H1 (cell line): ENCODE measurements around the gene IQGAP3.

Experiments used
- CTCF ChIP-seq, 3 experiments: IDR thresholded peaks; 1 replicate in 2 of 3; 2 replicates in 1 of 3; pipeline versions ENCODE4 v1.5.1 to v1.6.1; 2011; ENCODE audit warnings: low read length in 3 of 3, mild to moderate bottlenecking in 3 of 3, inconsistent platforms in 2 of 3, low read depth in 1 of 3, moderate library complexity in 1 of 3; ENCODE audit not compliant: insufficient read depth in 1 of 3; ENCODE audit errors: control extremely low read depth in 1 of 3
- EGR1 ChIP-seq: IDR thresholded peaks from 2 replicates; pipeline ENCODE4 v1.6.1; 2011; ENCODE audit warnings: low read depth, low read length, borderline replicate concordance
- JUN ChIP-seq: IDR thresholded peaks from 2 replicates; pipeline ENCODE4 v1.6.1; 2011; ENCODE audit warnings: low read depth, mild to moderate bottlenecking, improper control_type of control experiment, low read length
- MAX ChIP-seq: IDR thresholded peaks from 2 replicates; pipeline ENCODE4 v1.6.1; 2012; ENCODE audit warnings: inconsistent platforms
- NANOG ChIP-seq: IDR thresholded peaks from 2 replicates; pipeline ENCODE4 v1.6.1; 2011; ENCODE audit warnings: low read length, low read depth, mild to moderate bottlenecking, inconsistent platforms; ENCODE audit not compliant: insufficient read depth, poor library complexity, severe bottlenecking
- POLR2A ChIP-seq, 2 experiments: IDR thresholded peaks; 1 replicate in 1 of 2; 2 replicates in 1 of 2; pipeline ENCODE4 v1.6.1; 2011; ENCODE audit warnings: low read depth in 2 of 2, low read length in 2 of 2, mild to moderate bottlenecking in 2 of 2; ENCODE audit errors: control extremely low read depth in 1 of 2
- RAD21 ChIP-seq, 2 experiments: IDR thresholded peaks in 1 of 2; conservative IDR thresholded peaks in 1 of 2; 2 replicates each; pipeline ENCODE4 v1.6.1; 2011; ENCODE audit warnings: low read depth in 2 of 2, low read length in 2 of 2, improper control_type of control experiment in 1 of 2, inconsistent platforms in 1 of 2, mild to moderate bottlenecking in 1 of 2, moderate library complexity in 1 of 2
- TEAD4 ChIP-seq: IDR thresholded peaks from 2 replicates; pipeline ENCODE4 v1.6.1; 2012; ENCODE audit warnings: low read depth, low read length, inconsistent platforms, mixed read lengths

- TF ChIP-seq RAD21 (IDR thresholded peaks at IDR 0.05 in 1 of 2, conservative IDR thresholded peaks at IDR 0.05 in 1 of 2; ENCODE audit: low read depth in 2 of 2, low read length in 2 of 2): no peak
- no peak for TF ChIP-seq CTCF (IDR thresholded peaks at IDR 0.05; ENCODE audit: control extremely low read depth in 1 of 3, insufficient read depth in 1 of 3, low read depth in 1 of 3, low read length in 3 of 3)
- TF ChIP-seq EGR1: no peak
- TF ChIP-seq MAX: no peak
- no peak for TF ChIP-seq TEAD4
- TF ChIP-seq NANOG: no peak
- no peak for TF ChIP-seq POLR2A (IDR thresholded peaks at IDR 0.05; ENCODE audit: control extremely low read depth in 1 of 2, low read depth in 2 of 2, low read length in 2 of 2)
- TF ChIP-seq JUN: no peak
Measured at GRCh38 chr1:156533568-156534220, 38.7 kb downstream of the IQGAP3 start.
